GM12878 (cell line): ENCODE data around the gene ALB. TPM values are rescaled to one million over a fixed set of nuclear protein-coding genes. Genes with fewer than 3 reads are reported as not detected.

ENCODE experiments used
- ATAC-seq: fragments of 200-7000 bp; cut with Tn5 transposase; 3 replicates; pipeline ENCODE4 v1.9.1; 2020; ENCODE audit warnings: mild to moderate bottlenecking, moderate library complexity
- BruUV-seq: library from RNA; stranded (reverse); fragments of 400-500 nt; replicated peaks from 2 replicates; lab custom pipeline; 2021; lab: Mats Ljungman, UMichigan
- CTCF ChIA-PET: fragments of 300-600 bp; sonication (Branson Sonifier 250); formaldehyde crosslinking; extraction: SDS; loops from one replicate; lab custom pipeline; 2021; ENCODE audit warnings: inconsistent platforms; lab: Yijun Ruan, JAX
- POLR2A ChIA-PET: fragments of 350-600 bp; formaldehyde crosslinking; extraction: SDS; loops from one replicate; lab custom pipeline; 2021; ENCODE audit warnings: inconsistent platforms; lab: Charles Lee
- RAD21 ChIA-PET: fragments of 300-600 bp; sonication (Branson Sonifier 250); formaldehyde crosslinking; loops from one replicate; lab custom pipeline; 2023; ENCODE audit warnings: antibody characterized with exemption; ENCODE audit not compliant: unreplicated experiment; lab: Charles Lee
- SMC1A ChIA-PET: fragments of 300-600 bp; sonication (Branson Sonifier 250); formaldehyde crosslinking; loops from one replicate; lab custom pipeline; 2023; ENCODE audit not compliant: unreplicated experiment, uncharacterized antibody; lab: Charles Lee
- DNase-seq: peaks from one replicate; pipeline ENCODE4 v3.0.0-alpha.2; 2011; ENCODE audit warnings: low read depth, low spot score
- FAIRE-seq: peaks from 3 replicates; lab custom pipeline; 2011; peaks lifted over from hg19 to GRCh38; lab: Jason Lieb, UNC
- H2AFZ ChIP-seq: 2 replicates; pipeline ENCODE4 v1.6.0; 2011; ENCODE audit warnings: low read depth, low read length, control low read depth; ENCODE audit not compliant: control insufficient read depth
- H3K27ac ChIP-seq: 2 replicates; pipeline ENCODE4 v1.5.1; 2011; ENCODE audit warnings: control low read depth; ENCODE audit not compliant: control insufficient read depth, insufficient read depth
- H3K27me3 ChIP-seq, 2 experiments: replicated peaks in 1 of 2; 2 replicates each; pipeline versions ENCODE4 v1.6.0 to v1.6.1; 2011; ENCODE audit warnings: low read length in 1 of 2; ENCODE audit not compliant: control insufficient read depth in 2 of 2, insufficient read depth in 2 of 2
- H3K36me3 ChIP-seq, 2 experiments: 2 replicates each; pipeline ENCODE4 v1.5.1; 2011; ENCODE audit warnings: low read length in 1 of 2; ENCODE audit not compliant: control insufficient read depth in 2 of 2, insufficient read depth in 2 of 2
- H3K4me1 ChIP-seq: 2 replicates; pipeline ENCODE4 v1.6.1; 2011; ENCODE audit warnings: mild to moderate bottlenecking, low read length, moderate library complexity, mixed read lengths; ENCODE audit not compliant: control insufficient read depth, insufficient read depth
- H3K4me2 ChIP-seq: 2 replicates; pipeline ENCODE4 v1.6.0; 2011; ENCODE audit warnings: control low read depth; ENCODE audit not compliant: control insufficient read depth, insufficient read depth
- H3K4me3 ChIP-seq: fragments of 200-600 bp; sonication (generic); 2 replicates; pipeline ENCODE4 v1.5.1; 2016
- H3K79me2 ChIP-seq: 2 replicates; pipeline ENCODE4 v1.6.0; 2011; ENCODE audit warnings: low read length; ENCODE audit not compliant: control insufficient read depth, insufficient read depth
- H3K9ac ChIP-seq: 2 replicates; pipeline ENCODE4 v1.8.0; 2011; ENCODE audit warnings: low read length, control low read depth, mixed read lengths; ENCODE audit not compliant: control insufficient read depth, insufficient read depth
- H3K9me3 ChIP-seq: replicated peaks from 3 replicates; pipeline ENCODE4 v1.5.1; 2011; ENCODE audit warnings: mild to moderate bottlenecking, low read length; ENCODE audit not compliant: control insufficient read depth, insufficient read depth
- H4K20me1 ChIP-seq: 2 replicates; pipeline ENCODE4 v1.6.0; 2011; ENCODE audit not compliant: control insufficient read depth, insufficient read depth
- FOXM1 ChIP-seq: IDR thresholded peaks from 2 replicates; pipeline ENCODE4 v1.6.1; 2012; ENCODE audit warnings: low read depth, mild to moderate bottlenecking, inconsistent platforms, low read length, moderate library complexity
- IRF3 ChIP-seq: fragments of 450-650 bp; IDR thresholded peaks from 2 replicates; pipeline ENCODE4 v1.6.1; 2014; ENCODE audit warnings: mild to moderate bottlenecking
- PRDM15 ChIP-seq: fragments of 450-650 bp; formaldehyde crosslinking; IDR thresholded peaks from 2 replicates; pipeline ENCODE4 v1.4.0; 2020; ENCODE audit warnings: mild to moderate bottlenecking, moderate library complexity
- RBBP5 ChIP-seq: fragments of 200-600 bp; sonication (generic); conservative IDR thresholded peaks from 2 replicates; pipeline ENCODE4 v1.6.1; 2016
- SPI1 ChIP-seq: IDR thresholded peaks from 2 replicates; pipeline ENCODE4 v1.6.1; 2011; ENCODE audit warnings: low read depth, mild to moderate bottlenecking, low read length, moderate library complexity, borderline replicate concordance; ENCODE audit not compliant: insufficient read depth
- TCF7 ChIP-seq: IDR thresholded peaks from 2 replicates; pipeline ENCODE4 v1.6.1; 2014; ENCODE audit warnings: antibody characterized with exemption, borderline replicate concordance
- YY1 ChIP-seq: IDR thresholded peaks from 2 replicates; pipeline ENCODE4 v1.6.1; 2011; ENCODE audit warnings: low read depth, mild to moderate bottlenecking, low read length
- ZBTB11 ChIP-seq: fragments of 450-650 bp; formaldehyde crosslinking; IDR thresholded peaks from 2 replicates; pipeline ENCODE4 v1.5.0; 2022; ENCODE audit warnings: mild to moderate bottlenecking, missing genetic modification characterization
- ZNF592 ChIP-seq: fragments of 450-650 bp; IDR thresholded peaks from 2 replicates; pipeline ENCODE4 v1.6.1; 2017; ENCODE audit warnings: mild to moderate bottlenecking, moderate library complexity
- WGBS: methylation state at CpG from one replicate; pipeline ENCODE4 v1.1.6; 2016; ENCODE audit warnings: low lambda C conversion rate; ENCODE audit not compliant: insufficient replicate concordance, insufficient coverage; ENCODE audit errors: missing lambda C conversion rate; 5-methylcytosine and 5-hydroxymethylcytosine counted together
- in situ Hi-C: fragments of 300-500 bp; cut with MboI; formaldehyde crosslinking; loops from 9 replicates; pipeline ENCODE4 v1.14.3; 2018; ENCODE audit warnings: mixed read lengths
- intact Hi-C: fragments of 100-400 bp; cut with micrococcal nuclease; formaldehyde crosslinking; loops from one replicate; pipeline ENCODE4 v1.14.2; 2022; ENCODE audit not compliant: unreplicated experiment
- polyA plus RNA-seq, 11 experiments: library from polyadenylated mRNA; depleted of rRNA in 4 of 11; unstranded in 6 of 11; stranded (reverse) in 5 of 11; fragments of >200 nt; fragmentation: Nextera tagmentation in 4 of 11; fragmentation: Illumina TruSeq in 1 of 11; extraction: Ambion mirVana in 4 of 11; extraction: Trizol in 1 of 11; gene quantifications; 1 replicate in 1 of 11; 2 replicates in 10 of 11; pipeline versions ENCODE4 v1.2.1 to v1.2.3, GENCODE V29; 2011 to 2016; ENCODE audit warnings: inconsistent platforms in 2 of 11, missing spikeins in 2 of 11, low read depth in 1 of 11
- total RNA-seq, 4 experiments: library from RNA; depleted of rRNA in 3 of 4; stranded (reverse); fragments of >200 nt in 3 of 4; fragmentation: Illumina TruSeq in 1 of 4; extraction: Trizol in 1 of 4; gene quantifications; 2 replicates each; pipeline versions ENCODE4 v1.2.1 to v1.2.3, GENCODE V29; 2013 to 2021

The ALB gene
- total and polyA plus RNA-seq, 10 of the 15 experiments (the other 5 are each of a cell fraction or from before 2014, with no cell fraction given), result 0.05 to 29.0 TPM; not detected in 8

- no peaks in the 10 kb centered on the region for H4K20me1 ChIP-seq
- ChIA-PET POLR2A (no interaction called here), CTCF (interaction anchor here (0.8 to 0.9 kb wide), 2 partner anchors 8 to 1100 kb away, joined by 3 read pairs; no protein-coding TSS in a partner anchor), RAD21 (no interaction called here), SMC1A (no interaction called here)
- DNase-seq, result no peak
- 12% methylated on average over 3 of the region's 3 CpGs for WGBS
- in situ Hi-C loops (no loop called here), intact Hi-C loops (no loop called here)
- ATAC-seq, result no peak
- H3K79me2 ChIP-seq, result no peaks in the 10 kb centered on the region
- no peak overlapping the region for H3K9ac ChIP-seq
- H3K4me3 ChIP-seq, result no peak overlapping the region
- no peak overlapping the region for H3K4me2 ChIP-seq
- no peak overlapping the region for H2AFZ ChIP-seq
- H3K27ac ChIP-seq, result no peak overlapping the region
- no peaks in the 10 kb centered on the region for H3K36me3 ChIP-seq
- no peaks in the 10 kb centered on the region for H3K9me3 ChIP-seq
- H3K27me3 ChIP-seq, result no peaks in the 10 kb centered on the region
- no peaks in the 10 kb centered on the region for H3K4me1 ChIP-seq
- no TSS peak for BruUV-seq
- no peak for FAIRE-seq
- TF ChIP-seq RBBP5 (no peak), SPI1 (no peak), ZNF592 (no peak), YY1 (no peak), IRF3 (no peak), PRDM15 (CRISPR knock-in tag) (no peak), TCF7 (no peak), ZBTB11 (no peak), FOXM1 (no peak)
Measured at GRCh38 chr4:73426666-73427065, 22.6 kb downstream of the ALB start.
